Erythroblast (primary cell): ENCODE measurements around the gene SEPTIN3.

Experiments
- GATA1 ChIP-seq: IDR thresholded peaks from 2 replicates; pipeline ENCODE4 v1.6.1; 2011; ENCODE audit warnings: low read depth, mild to moderate bottlenecking, control low read depth, low read length, moderate library complexity
- POLR2A ChIP-seq: IDR thresholded peaks from 2 replicates; pipeline ENCODE4 v1.6.1; 2011; ENCODE audit warnings: mild to moderate bottlenecking, low read length

- no peak for TF ChIP-seq POLR2A
- TF ChIP-seq GATA1, result no peak
These were observed 44.1 kb downstream of the SEPTIN3 start for GRCh38 chr22:42013385-42013784.
